ENCODE measurements around the gene OR52I1. TPM values are rescaled to one million over a fixed set of nuclear protein-coding genes. Genes with fewer than 3 reads are reported as not detected.

Gene OR52I1
- total RNA-seq, 3 donors from 2014 or later (not counting 1 experiment from before 2014, with no cell fraction given), result not detected

- ATAC-seq (no peak), DNase-seq (no peak)
- H3K36me3 Mint-ChIP-seq, result no peaks in the 10 kb centered on the region
- peaks cover 0 to 3% of the 10 kb centered on the region in 2 donors for H3K9me3 Mint-ChIP-seq
- H3K27ac ChIP-seq (ENCODE audit: low read length), result no peak overlapping the region
- no peak overlapping the region for H3K27ac Mint-ChIP-seq
- H3K4me3 ChIP-seq (ENCODE audit: low read length), result no peak overlapping the region
- no peaks in the 10 kb centered on the region for H3K4me1 Mint-ChIP-seq
- no peak for TF ChIP-seq CTCF (IDR thresholded peaks at IDR 0.05)
- WGBS (ENCODE audit: insufficient coverage), result 100% methylated on average over 2 of the region's 3 CpGs
- H3K9me3 ChIP-seq (ENCODE audit: control insufficient read depth, insufficient read depth, low read length), result no peaks in the 10 kb centered on the region
- no peaks in the 10 kb centered on the region for H3K36me3 ChIP-seq (ENCODE audit: control insufficient read depth, insufficient read depth, low read length)
- H3K27me3 Mint-ChIP-seq (ENCODE audit: low read depth in 2 of 2), result peaks cover 12 to 21% of the 10 kb centered on the region in 2 donors
- no peaks in the 10 kb centered on the region for H3K4me1 ChIP-seq (ENCODE audit: control insufficient read depth, insufficient read depth, low read length)
- H3K4me3 Mint-ChIP-seq, result no peak overlapping the region
- H3K27me3 ChIP-seq (ENCODE audit: control insufficient read depth, insufficient read depth, low read length), result no peaks in the 10 kb centered on the region
- intact Hi-C loops (cut with micrococcal nuclease), result no loop called here
Observed at GRCh38 chr11:4565371-4565770, 28.5 kb upstream of the OR52I1 start.

GRCh38 chr11:4569075-4569474, 24.8 kb upstream of the OR52I1 start:
- WGBS (ENCODE audit: insufficient coverage), result 89% methylated on average over 18 of the region's 18 CpGs
- intact Hi-C loops (cut with micrococcal nuclease), result no loop called here
- peaks cover 0 to under 1% of the 10 kb centered on the region in 2 donors for H3K9me3 Mint-ChIP-seq
- no peak overlapping the region for H3K4me3 Mint-ChIP-seq
- no peak overlapping the region for H3K27ac ChIP-seq (ENCODE audit: low read length)
- no peak overlapping the region for H3K27ac Mint-ChIP-seq
- H3K4me1 ChIP-seq (ENCODE audit: control insufficient read depth, insufficient read depth, low read length), result no peaks in the 10 kb centered on the region
- H3K27me3 Mint-ChIP-seq (ENCODE audit: low read depth in 2 of 2), result peaks cover 2 to 9% of the 10 kb centered on the region in 2 donors
- no peak overlapping the region for H3K4me3 ChIP-seq (ENCODE audit: low read length)
- H3K36me3 ChIP-seq (ENCODE audit: control insufficient read depth, insufficient read depth, low read length), result no peaks in the 10 kb centered on the region
- H3K27me3 ChIP-seq (ENCODE audit: control insufficient read depth, insufficient read depth, low read length), result no peaks in the 10 kb centered on the region
- no peak for ATAC-seq
- no peak for DNase-seq
- H3K36me3 Mint-ChIP-seq, result no peaks in the 10 kb centered on the region
- no peak for TF ChIP-seq CTCF (IDR thresholded peaks at IDR 0.05)
- H3K4me1 Mint-ChIP-seq, result no peaks in the 10 kb centered on the region
- no peaks in the 10 kb centered on the region for H3K9me3 ChIP-seq (ENCODE audit: control insufficient read depth, insufficient read depth, low read length)

GRCh38 chr11:4576880-4577279, 17.0 kb upstream of the OR52I1 start:
- Mint-ChIP-seq H3K9me3 (no peaks in the 10 kb centered on the region), H3K27ac (no peak overlapping the region), H3K4me1 (no peaks in the 10 kb centered on the region), H3K36me3 (no peaks in the 10 kb centered on the region), H3K27me3 (ENCODE audit: low read depth in 2 of 2) (peaks cover 39 to 56% of the 10 kb centered on the region in 2 donors), H3K4me3 (no peak overlapping the region)
- no peak for ATAC-seq
- Histone ChIP-seq H3K4me3 (ENCODE audit: low read length) (no peak overlapping the region), H3K27me3 (ENCODE audit: control insufficient read depth, insufficient read depth, low read length) (no peaks in the 10 kb centered on the region), H3K9me3 (ENCODE audit: control insufficient read depth, insufficient read depth, low read length) (no peaks in the 10 kb centered on the region), H3K36me3 (ENCODE audit: control insufficient read depth, insufficient read depth, low read length) (no peaks in the 10 kb centered on the region), H3K27ac (ENCODE audit: low read length) (no peak overlapping the region), H3K4me1 (ENCODE audit: control insufficient read depth, insufficient read depth, low read length) (no peaks in the 10 kb centered on the region)
- WGBS (ENCODE audit: insufficient coverage), result 94% methylated on average over 3 of the region's 3 CpGs
- intact Hi-C loops (cut with micrococcal nuclease), result no loop called here
- DNase-seq, result no peak
- TF ChIP-seq CTCF (IDR thresholded peaks at IDR 0.05), result no peak

- intact Hi-C loops (cut with micrococcal nuclease), result no loop called here
- Mint-ChIP-seq H3K4me1 (no peaks in the 10 kb centered on the region), H3K9me3 (no peaks in the 10 kb centered on the region), H3K27ac (no peak overlapping the region), H3K27me3 (ENCODE audit: low read depth in 2 of 2) (peaks cover 39 to 57% of the 10 kb centered on the region in 2 donors), H3K36me3 (no peaks in the 10 kb centered on the region), H3K4me3 (no peak overlapping the region)
- ATAC-seq (no peak), DNase-seq (no peak)
- H3K27me3 ChIP-seq (ENCODE audit: control insufficient read depth, insufficient read depth, low read length), result no peaks in the 10 kb centered on the region
- no peak overlapping the region for H3K27ac ChIP-seq (ENCODE audit: low read length)
- H3K9me3 ChIP-seq (ENCODE audit: control insufficient read depth, insufficient read depth, low read length), result no peaks in the 10 kb centered on the region
- no peaks in the 10 kb centered on the region for H3K36me3 ChIP-seq (ENCODE audit: control insufficient read depth, insufficient read depth, low read length)
- TF ChIP-seq CTCF (IDR thresholded peaks at IDR 0.05), result no peak
- H3K4me3 ChIP-seq (ENCODE audit: low read length), result no peak overlapping the region
- no peaks in the 10 kb centered on the region for H3K4me1 ChIP-seq (ENCODE audit: control insufficient read depth, insufficient read depth, low read length)
- 76% methylated on average over 1 of the region's 2 CpGs for WGBS (ENCODE audit: insufficient coverage)
Observed at GRCh38 chr11:4577761-4578160, 16.1 kb upstream of the OR52I1 start.
